ENCODE results near the gene PLCB2. TPM values are rescaled to one million over a fixed set of nuclear protein-coding genes. Genes with fewer than 3 reads are reported as not detected.

PLCB2 gene
- total and polyA plus RNA-seq, 2 donors (not counting 3 experiments of a cell fraction or from before 2014, with no cell fraction given), result 1.5 to 1.6 TPM

DNA sequence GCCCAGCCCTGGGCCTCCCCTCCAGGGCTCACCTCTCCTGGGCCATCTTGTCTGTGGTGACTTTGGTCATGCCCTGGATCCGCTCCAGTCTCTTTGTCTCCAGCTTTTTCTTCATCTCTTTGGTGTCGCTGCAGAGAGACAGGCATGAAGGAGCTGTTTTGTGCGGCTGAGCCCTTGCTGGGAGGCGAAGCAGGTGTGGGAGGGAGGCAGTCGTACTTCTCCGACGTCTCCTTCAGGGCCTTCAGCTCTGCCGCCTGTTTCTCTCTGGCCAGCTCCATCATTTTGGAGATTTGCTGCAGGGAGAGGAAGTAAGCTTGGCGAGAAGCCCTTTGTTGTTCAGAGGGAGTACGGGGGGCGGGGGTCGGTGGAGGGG, 17.2 kb downstream of the PLCB2 start:
- FAIRE-seq (no peak), DNase-seq (ENCODE audit: low read depth, low spot score) (no peak)
- Histone ChIP-seq H3K4me1 (ENCODE audit: control insufficient read depth, extremely low read depth, insufficient read depth, low read length) (peaks cover under 1% of the 10 kb centered on the region), H3K4me3 (replicated peaks in 1 of 3; ENCODE audit: insufficient read depth in 1 of 3, low read depth in 1 of 3, low read length in 3 of 3) (no peak overlapping the region), H3K9me1 (replicated peaks; ENCODE audit: control insufficient read depth, extremely low read depth, insufficient read depth, low read length) (no peaks in the 10 kb centered on the region), H3K27ac (ENCODE audit: insufficient read depth, low read depth, low read length) (no peak overlapping the region), H2AFZ (ENCODE audit: low read depth, low read length) (no peak overlapping the region), H3K4me2 (ENCODE audit: insufficient read depth, low read length) (no peak overlapping the region), H3K27me3 (ENCODE audit: control insufficient read depth in 2 of 2, insufficient read depth in 2 of 2, low read length in 2 of 2) (peaks cover 0 to 24% of the 10 kb centered on the region in 2 experiments), H4K20me1 (replicated peaks; ENCODE audit: control insufficient read depth, extremely low read depth, insufficient read depth, low read length) (no peaks in the 10 kb centered on the region), H3K9me3 (replicated peaks; ENCODE audit: control insufficient read depth, insufficient read depth, low read length) (no peaks in the 10 kb centered on the region), H3K36me3 (ENCODE audit: control insufficient read depth in 2 of 2, extremely low read depth in 1 of 2, insufficient read depth in 2 of 2, low read length in 2 of 2) (no peaks in the 10 kb centered on the region), H3K79me2 (ENCODE audit: control insufficient read depth, insufficient read depth, low read length) (no peaks in the 10 kb centered on the region), H3K9ac (replicated peaks; ENCODE audit: extremely low read depth, insufficient read depth, low read length) (no peak overlapping the region)
- TF ChIP-seq POLR2A (IDR thresholded peaks at IDR 0.05; ENCODE audit: low read depth, low read length) (no peak), MAX (IDR thresholded peaks at IDR 0.05; ENCODE audit: insufficient read depth, insufficient read length) (no peak), EZH2 (IDR thresholded peaks at IDR 0.05; ENCODE audit: borderline replicate concordance, low read depth, low read length, severe bottlenecking) (no peak), MYC (IDR thresholded peaks at IDR 0.05; ENCODE audit: low read depth, low read length) (no peak), JUN (IDR thresholded peaks at IDR 0.05; ENCODE audit: borderline replicate concordance, insufficient read depth, insufficient read length, low read depth) (no peak), GATA2 (IDR thresholded peaks at IDR 0.05; ENCODE audit: insufficient read depth, insufficient read length, low read depth, low read length) (no peak), FOS (IDR thresholded peaks at IDR 0.05; ENCODE audit: borderline replicate concordance, insufficient read depth, low read length) (no peak), POLR2AphosphoS5 (IDR thresholded peaks at IDR 0.05; ENCODE audit: insufficient read depth, low read depth, low read length) (no peak), CTCF (IDR thresholded peaks at IDR 0.05; ENCODE audit: extremely low read depth in 1 of 2, insufficient read depth in 1 of 2, low read depth in 1 of 2, low read length in 2 of 2) (no peak)
- intact Hi-C loops (cut with micrococcal nuclease), result no loop called here
- CTCF ChIA-PET, result interaction anchor here (0.9 to 7.5 kb wide), 11 partner anchors 8 to 86 kb away, joined by 3 to 77 read pairs (median 8); partner anchors contain the start of genes ANKRD63, CCDC9B and PLCB2
- BruUV-seq (replicated peaks), result no TSS peak
- dilution Hi-C loops (cut with MboI; ENCODE audit: extremely low pct_ligation_motif_present, low sequenced_read_pairs), result no loop called here
- POLR2A ChIA-PET, result interaction anchor here (0.8 kb wide), 1 partner anchor 24 kb away, joined by 5 read pairs; no protein-coding TSS in a partner anchor

All from endothelial cell of umbilical vein (primary cell).